Activated naive CD4-positive, alpha-beta T cell treated with anti-CD3 and anti-CD28 coated beads, Interleukin-2, amount 50 U/mL, for 24 hours (primary cell): ENCODE data around the gene SPIN4.
A peak's percentile ranks its signal among the peaks of the same experiment; 100 is the strongest.
"Not testable (repeated sequence)": the region's sequence is repeated elsewhere in the genome, so short reads cannot be mapped to it uniquely, and the experiment has no call there.

Experiments used
- H3K27ac Mint-ChIP-seq: one replicate; pipeline ENCODE4 v1.8.0; 2021; ENCODE audit warnings: mild to moderate bottlenecking, mixed read lengths
- H3K27me3 Mint-ChIP-seq: one replicate; pipeline ENCODE4 v1.8.0; 2021; ENCODE audit warnings: mixed read lengths
- H3K36me3 Mint-ChIP-seq: one replicate; pipeline ENCODE4 v1.8.0; 2021; ENCODE audit warnings: mixed read lengths
- H3K4me1 Mint-ChIP-seq: one replicate; pipeline ENCODE4 v1.8.0; 2021; ENCODE audit warnings: mixed read lengths
- H3K4me3 Mint-ChIP-seq: one replicate; pipeline ENCODE4 v1.8.0; 2021; ENCODE audit warnings: mild to moderate bottlenecking, mixed read lengths
- H3K9me3 Mint-ChIP-seq: one replicate; pipeline ENCODE4 v1.8.0; 2021; ENCODE audit warnings: mixed read lengths

The SPIN4 gene

DNA sequence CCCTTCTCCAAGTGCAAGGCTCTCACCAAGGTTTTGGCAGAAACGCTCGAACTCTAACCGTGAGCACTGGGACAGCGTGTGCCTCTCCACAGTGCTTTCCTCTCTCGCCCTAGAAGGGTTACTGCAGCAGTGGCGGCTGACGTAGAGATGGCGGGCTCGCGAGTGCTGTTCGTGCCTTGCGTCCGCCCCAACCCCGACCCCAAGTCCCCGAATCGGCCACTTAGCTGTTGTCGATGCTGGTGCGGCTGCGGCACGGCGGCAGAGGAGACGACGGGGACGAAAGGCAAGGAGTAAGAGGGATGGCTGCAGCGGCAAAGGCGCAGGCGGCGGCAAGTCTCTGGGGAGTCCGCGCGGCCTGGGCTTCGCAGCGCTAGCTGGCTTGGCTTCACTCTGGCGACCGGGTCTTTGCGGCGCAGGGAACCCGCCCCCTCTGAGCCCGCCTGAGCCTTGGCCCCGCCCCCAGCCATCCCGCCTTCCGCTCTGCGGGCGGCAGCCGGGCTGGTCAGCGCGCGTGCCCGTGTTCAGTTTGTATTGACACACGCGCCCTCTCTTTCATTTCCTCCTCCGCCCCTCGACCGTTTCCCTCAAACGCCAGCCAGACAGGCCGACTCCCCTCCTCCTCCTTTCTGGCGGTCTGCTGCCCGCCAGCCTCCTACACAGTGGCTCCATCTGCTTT is at the start of gene SPIN4:
Gene SPIN4, minus strand, starts transcription at position 392 of the 676 bp plus-strand sequence. CDS start 513 bp downstream, outside the sequence.
- Mint-ChIP-seq H3K27ac (peak within 1 kb of the TSS; percentile 52), H3K27me3 (no peaks in the 10 kb centered on the region), H3K4me1 (peaks cover 32% of the 10 kb centered on the region), H3K9me3 (no peaks in the 10 kb centered on the region), H3K4me3 (peak within 1 kb of the TSS; percentile 89), H3K36me3 (no peaks in the 10 kb centered on the region)

DNA sequence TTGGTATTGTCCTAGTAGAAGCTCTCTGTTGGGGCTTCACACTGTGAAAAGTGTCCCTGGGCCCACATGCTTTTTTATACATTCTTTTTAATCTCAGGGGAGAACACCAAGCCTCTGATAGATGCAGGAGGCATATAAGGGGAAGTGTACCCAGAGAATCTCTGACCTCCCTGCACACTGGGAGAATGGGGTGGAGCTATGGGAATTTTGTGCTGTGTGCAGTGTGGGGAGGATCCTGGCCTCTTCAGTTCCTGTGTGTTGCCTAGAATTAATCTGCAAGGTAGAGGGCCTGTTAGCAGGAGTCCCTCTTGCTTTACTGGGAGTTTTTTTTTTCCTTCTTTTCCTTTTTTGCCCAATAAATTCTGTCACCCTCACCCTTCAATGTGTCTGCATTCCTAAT is 49.2 kb upstream of the SPIN4 start:
- H3K9me3 Mint-ChIP-seq = no peaks in the 10 kb centered on the region
- H3K36me3 Mint-ChIP-seq = no peaks in the 10 kb centered on the region
- H3K4me1 Mint-ChIP-seq = no peaks in the 10 kb centered on the region

DNA sequence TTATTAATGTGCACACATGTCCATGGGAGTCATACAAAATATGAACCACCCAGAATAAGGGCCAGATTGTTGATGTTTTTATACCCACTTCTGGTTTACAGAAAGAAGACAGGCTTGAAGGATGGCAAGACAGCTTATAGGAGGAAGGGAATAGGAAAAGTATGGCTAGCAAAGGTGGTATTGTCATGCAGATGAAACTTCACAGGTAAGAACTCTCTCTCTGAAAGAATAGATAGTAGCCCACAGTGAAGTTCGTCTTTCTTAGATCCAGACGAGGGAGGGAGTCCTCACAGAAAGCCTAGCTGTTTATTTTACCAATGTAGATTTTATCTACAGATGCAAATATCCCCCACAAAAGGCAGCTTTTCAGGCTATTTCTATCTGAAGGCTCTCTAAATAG is 43.7 kb upstream of the SPIN4 start:
- no peaks in the 10 kb centered on the region for H3K36me3 Mint-ChIP-seq
- H3K27ac Mint-ChIP-seq = no peak overlapping the region
- H3K9me3 Mint-ChIP-seq = no peaks in the 10 kb centered on the region
- H3K4me1 Mint-ChIP-seq = no peaks in the 10 kb centered on the region
- no peaks in the 10 kb centered on the region for H3K27me3 Mint-ChIP-seq
- H3K4me3 Mint-ChIP-seq = no peak overlapping the region

More for the DNA sequence above, 49.2 kb upstream of the SPIN4 start:
- H3K27me3 Mint-ChIP-seq = no peaks in the 10 kb centered on the region
- no peak overlapping the region for H3K27ac Mint-ChIP-seq
- H3K4me3 Mint-ChIP-seq = no peak overlapping the region

DNA sequence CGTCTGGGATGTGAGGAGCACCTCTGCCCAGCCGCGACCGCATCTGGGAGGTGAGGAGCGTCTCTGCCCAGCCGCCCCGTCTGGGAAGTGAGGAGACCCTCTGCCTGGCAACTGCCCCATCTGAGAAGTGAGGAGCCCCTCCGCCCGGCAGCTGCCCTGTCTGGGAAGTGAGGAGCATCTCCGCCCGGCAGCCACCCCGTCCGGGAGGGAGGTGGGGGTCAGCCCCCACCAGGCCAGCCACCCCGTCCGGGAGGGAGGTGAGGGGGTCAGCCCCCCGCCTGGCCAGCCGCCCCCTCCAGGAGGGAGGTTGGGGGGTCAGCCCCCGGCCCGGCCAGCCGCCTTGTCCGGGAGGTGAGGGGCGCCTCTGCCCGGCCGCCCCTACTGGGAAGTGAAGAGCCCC is 42.0 kb upstream of the SPIN4 start:
- not testable (repeated sequence) for H3K27me3 Mint-ChIP-seq, H3K4me1 Mint-ChIP-seq, H3K27ac Mint-ChIP-seq, H3K36me3 Mint-ChIP-seq, H3K9me3 Mint-ChIP-seq, H3K4me3 Mint-ChIP-seq

DNA sequence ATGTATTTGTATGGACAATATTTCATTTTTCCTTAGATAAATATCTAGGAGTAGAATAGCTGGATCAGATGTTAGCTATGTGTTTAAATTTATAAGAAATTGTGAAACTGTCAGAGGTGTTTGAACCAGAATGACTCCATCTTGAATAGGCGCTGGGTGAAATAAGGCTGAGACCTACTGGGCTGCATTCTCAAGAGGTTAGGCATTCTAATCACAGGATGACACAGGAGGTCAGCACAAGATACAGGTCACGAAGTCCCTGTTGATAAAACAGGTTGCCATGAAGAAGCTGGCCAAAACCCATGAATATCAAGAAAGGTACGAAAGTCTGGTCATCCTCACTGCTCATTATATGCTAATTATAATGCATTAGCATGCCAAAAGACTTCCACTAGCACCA is 36.3 kb upstream of the SPIN4 start:
- H3K36me3 Mint-ChIP-seq = no peaks in the 10 kb centered on the region
- H3K27ac Mint-ChIP-seq = no peak overlapping the region
- H3K4me3 Mint-ChIP-seq = no peak overlapping the region
- H3K4me1 Mint-ChIP-seq = no peaks in the 10 kb centered on the region
- no peaks in the 10 kb centered on the region for H3K27me3 Mint-ChIP-seq
- no peaks in the 10 kb centered on the region for H3K9me3 Mint-ChIP-seq

DNA sequence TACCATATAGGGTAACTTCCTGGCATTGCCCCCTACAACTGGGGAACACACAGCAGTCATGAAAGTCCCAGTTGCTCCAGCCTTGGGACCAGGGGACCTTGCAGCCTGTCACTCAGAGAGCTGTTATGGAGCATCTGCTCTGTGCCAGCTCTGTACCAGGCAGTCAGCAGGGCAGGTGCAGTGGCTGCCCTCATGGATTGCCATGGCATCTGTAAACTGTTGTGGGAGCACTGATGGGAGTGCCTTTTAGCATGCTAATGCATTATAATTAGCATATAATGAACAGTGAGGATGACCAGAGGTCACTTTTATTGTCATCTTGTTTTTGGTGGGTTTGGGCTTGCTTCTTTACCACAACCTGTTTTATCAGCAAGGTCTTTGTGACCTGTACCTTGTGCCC is 33.1 kb upstream of the SPIN4 start:
- not testable (repeated sequence) for H3K9me3 Mint-ChIP-seq, H3K27me3 Mint-ChIP-seq, H3K4me3 Mint-ChIP-seq, H3K36me3 Mint-ChIP-seq, H3K27ac Mint-ChIP-seq, H3K4me1 Mint-ChIP-seq

DNA sequence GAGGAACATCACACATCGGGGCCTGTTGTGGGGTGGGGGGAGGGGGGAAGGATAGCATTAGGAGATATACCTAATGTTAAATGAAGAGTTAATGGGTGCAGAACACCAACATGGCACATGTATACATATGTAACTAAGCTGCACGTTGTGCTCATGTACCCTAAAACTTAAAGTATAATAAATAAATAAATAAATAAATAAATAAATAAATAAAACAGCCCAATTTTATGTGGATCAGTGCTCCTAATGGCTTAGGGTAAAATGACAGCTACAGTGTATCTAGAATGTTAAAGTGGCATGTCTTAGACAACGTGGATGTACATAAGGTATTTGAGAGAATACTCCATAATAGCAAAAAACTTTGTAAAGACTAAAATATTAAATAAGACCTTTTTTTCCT is 21.9 kb upstream of the SPIN4 start:
- not testable (repeated sequence) for H3K4me1 Mint-ChIP-seq, H3K4me3 Mint-ChIP-seq, H3K27me3 Mint-ChIP-seq, H3K36me3 Mint-ChIP-seq, H3K27ac Mint-ChIP-seq, H3K9me3 Mint-ChIP-seq

DNA sequence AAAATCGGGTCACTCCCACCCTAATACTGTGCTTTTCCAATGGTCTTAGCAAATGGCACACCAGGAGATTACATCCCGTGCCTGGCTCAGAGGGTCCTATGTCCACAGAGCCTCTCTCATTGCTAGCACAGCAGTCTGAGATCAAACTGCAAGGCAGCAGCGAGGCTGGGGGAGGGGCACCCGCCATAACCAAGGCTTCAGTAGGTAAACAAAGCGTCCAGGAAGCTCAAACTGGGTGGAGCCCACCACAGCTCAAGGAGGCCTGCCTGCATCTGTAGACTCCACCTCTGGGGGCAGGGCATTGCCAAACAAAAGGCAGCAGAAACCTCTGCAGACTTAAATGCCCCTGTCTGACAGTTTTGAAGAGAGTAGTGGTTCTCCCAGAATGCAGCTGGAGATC is 16.6 kb upstream of the SPIN4 start:
- H3K27me3 Mint-ChIP-seq, H3K27ac Mint-ChIP-seq, H3K4me3 Mint-ChIP-seq, H3K9me3 Mint-ChIP-seq, H3K4me1 Mint-ChIP-seq, H3K36me3 Mint-ChIP-seq: not testable (repeated sequence)

DNA sequence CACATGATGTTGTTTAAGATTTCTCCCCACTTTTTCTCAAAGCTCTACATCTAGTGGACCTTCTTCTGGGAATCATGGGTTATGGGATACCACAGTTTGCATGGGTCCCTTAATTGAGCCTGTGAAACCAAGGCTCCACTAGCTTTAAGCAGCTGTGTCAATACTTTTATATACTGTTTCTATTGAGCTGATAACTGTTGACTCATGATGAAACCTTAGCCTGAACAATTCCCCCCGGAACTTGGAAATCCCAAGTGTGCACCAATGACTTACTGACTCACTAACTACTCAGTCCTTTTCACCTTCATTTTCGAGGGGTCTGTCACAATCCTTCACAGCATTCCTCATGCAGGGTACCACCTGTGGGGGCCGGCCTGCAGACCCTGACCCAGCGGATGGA is 12.7 kb upstream of the SPIN4 start:
- Mint-ChIP-seq H3K36me3 (peaks cover 4% of the 10 kb centered on the region), H3K27me3 (no peaks in the 10 kb centered on the region), H3K9me3 (no peaks in the 10 kb centered on the region), H3K4me3 (no peak overlapping the region), H3K27ac (no peak overlapping the region), H3K4me1 (no peaks in the 10 kb centered on the region)

DNA sequence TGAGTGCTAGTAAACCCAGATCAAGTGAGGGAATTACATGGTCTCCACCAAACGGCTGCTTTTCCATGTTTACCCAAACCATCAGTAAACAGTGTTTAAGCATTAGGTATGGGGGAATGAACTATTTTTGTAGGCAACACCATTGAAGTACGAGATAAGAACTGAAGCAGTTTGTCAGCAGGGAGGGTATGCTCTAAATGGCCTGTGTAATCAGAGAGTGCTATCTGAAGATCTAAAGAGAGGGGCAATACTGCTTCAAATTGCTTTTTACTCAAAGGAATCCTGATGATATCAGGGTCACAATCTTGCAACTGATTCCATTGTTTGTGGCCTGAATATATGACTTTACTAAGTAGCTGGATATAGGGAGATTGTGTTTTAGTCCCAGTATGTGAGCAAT is 10.4 kb upstream of the SPIN4 start:
- H3K9me3 Mint-ChIP-seq = no peaks in the 10 kb centered on the region
- peaks cover 4% of the 10 kb centered on the region for H3K36me3 Mint-ChIP-seq
- no peak overlapping the region for H3K27ac Mint-ChIP-seq
- no peaks in the 10 kb centered on the region for H3K4me1 Mint-ChIP-seq
- no peaks in the 10 kb centered on the region for H3K27me3 Mint-ChIP-seq
- H3K4me3 Mint-ChIP-seq = no peak overlapping the region

DNA sequence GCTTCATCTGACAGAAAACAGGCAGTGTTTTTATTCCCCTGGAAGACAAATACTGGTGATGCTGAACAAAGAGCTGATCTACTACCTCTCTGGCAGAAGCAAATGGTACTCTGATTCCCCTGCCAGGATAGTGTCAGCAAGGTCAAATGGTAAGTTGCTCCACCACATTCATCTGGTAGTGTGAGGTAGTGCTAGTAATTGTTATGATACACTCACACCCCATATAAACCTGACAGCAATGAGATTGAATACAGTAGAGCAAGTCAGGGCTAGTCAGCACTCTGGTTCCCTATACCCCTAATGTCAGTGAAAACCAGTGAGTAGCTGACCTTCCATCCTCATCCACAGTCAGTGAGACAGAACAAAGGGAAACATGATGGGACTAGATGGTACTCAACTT is 3.4 kb upstream of the SPIN4 start:
- Mint-ChIP-seq H3K9me3 (no peaks in the 10 kb centered on the region), H3K27ac (no peak overlapping the region), H3K27me3 (no peaks in the 10 kb centered on the region), H3K4me3 (no peak overlapping the region), H3K4me1 (peaks cover 25% of the 10 kb centered on the region), H3K36me3 (no peaks in the 10 kb centered on the region)

DNA sequence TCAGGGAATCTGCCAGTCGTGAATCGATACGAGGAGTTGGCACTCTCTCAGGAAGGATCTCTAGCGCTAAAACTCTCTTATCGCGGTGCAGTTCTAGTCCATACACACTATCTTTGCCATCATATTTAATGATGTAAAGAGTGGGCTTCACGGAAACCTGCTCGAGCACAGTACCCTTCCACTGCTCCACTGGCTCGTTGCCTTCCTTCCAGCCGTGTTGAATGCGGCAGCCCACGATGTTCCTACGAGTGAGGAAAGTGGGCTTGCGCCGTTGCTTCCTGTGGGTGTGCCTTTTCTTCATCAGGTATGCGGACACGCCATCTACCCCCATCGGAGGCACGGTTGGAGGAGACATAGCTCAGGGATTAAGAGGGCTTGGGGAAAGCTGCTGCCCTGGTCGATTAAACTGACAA is 661 bp downstream of the SPIN4 start:
- peaks cover 32% of the 10 kb centered on the region for H3K4me1 Mint-ChIP-seq
- peak overlapping the region; percentile 89 for H3K4me3 Mint-ChIP-seq
- peak overlapping the region; percentile 52 for H3K27ac Mint-ChIP-seq
- H3K36me3 Mint-ChIP-seq = no peaks in the 10 kb centered on the region
- no peaks in the 10 kb centered on the region for H3K27me3 Mint-ChIP-seq
- H3K9me3 Mint-ChIP-seq = no peaks in the 10 kb centered on the region

DNA sequence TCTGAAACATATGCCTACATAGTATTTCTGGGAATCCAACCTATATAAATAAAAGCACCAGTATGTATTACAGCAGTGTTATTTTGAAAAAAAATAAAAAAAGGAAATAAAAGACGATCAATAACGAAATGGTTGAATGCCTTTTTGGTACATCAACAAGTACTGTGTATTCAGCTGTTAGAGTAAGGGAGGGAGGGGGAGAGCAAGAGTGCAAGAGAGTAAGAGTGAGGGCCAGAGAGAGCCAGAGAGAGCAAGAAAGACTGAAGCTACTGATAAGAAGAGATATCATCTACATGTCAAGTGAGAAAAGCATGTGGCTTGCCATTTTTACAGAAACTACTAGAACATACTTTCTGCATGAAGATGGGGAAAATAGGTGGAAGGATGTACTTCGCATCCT is 1.8 kb downstream of the SPIN4 start:
- Mint-ChIP-seq H3K4me3 (peak overlapping the region; percentile 80), H3K27me3 (no peaks in the 10 kb centered on the region), H3K9me3 (no peaks in the 10 kb centered on the region), H3K4me1 (peaks cover 32% of the 10 kb centered on the region), H3K36me3 (no peaks in the 10 kb centered on the region), H3K27ac (no peak overlapping the region)

DNA sequence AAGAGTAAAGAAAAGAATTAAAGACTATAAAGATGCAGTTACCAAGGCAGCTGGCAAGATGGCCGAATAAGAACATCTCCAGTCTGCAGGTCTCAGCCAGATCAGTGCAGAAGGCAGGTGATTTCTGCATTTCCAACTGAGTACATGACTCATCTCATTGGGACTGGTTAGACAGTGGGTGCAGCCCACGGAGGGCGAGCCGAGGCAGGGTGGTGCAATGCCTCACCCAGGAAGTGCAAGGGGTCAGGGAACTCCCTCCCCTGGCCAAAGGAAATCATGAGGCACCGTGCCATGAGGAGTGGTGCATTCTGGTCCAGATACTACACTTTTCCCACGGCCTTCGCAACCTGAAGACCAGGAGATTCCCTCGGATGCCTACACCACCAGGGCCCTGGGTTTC is 20.5 kb downstream of the SPIN4 start:
- no peak overlapping the region for H3K27ac Mint-ChIP-seq
- no peaks in the 10 kb centered on the region for H3K27me3 Mint-ChIP-seq
- no peaks in the 10 kb centered on the region for H3K4me1 Mint-ChIP-seq
- H3K4me3 Mint-ChIP-seq = no peak overlapping the region
- peaks cover 5% of the 10 kb centered on the region for H3K36me3 Mint-ChIP-seq
- H3K9me3 Mint-ChIP-seq = no peaks in the 10 kb centered on the region

DNA sequence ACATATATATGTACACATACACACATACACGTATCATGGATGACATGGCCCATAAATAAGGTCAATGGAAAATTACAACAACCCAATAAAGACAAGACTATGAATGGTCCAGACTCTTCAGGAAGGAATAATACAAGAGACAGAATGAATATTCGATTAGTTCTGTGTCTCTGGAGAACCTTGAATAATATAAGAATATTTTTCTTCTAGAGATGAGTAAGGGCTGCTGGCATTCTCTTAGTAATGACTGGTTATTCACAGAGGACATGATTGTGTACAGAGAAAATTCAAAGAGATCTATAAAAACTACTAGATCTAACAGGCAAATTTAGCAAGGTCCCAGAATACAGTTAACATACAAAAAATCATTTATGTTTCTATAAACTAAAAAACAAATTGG is 23.3 kb downstream of the SPIN4 start:
- Mint-ChIP-seq H3K9me3 (no peaks in the 10 kb centered on the region), H3K36me3 (peaks cover 2% of the 10 kb centered on the region), H3K27ac (no peak overlapping the region), H3K4me3 (no peak overlapping the region), H3K4me1 (no peaks in the 10 kb centered on the region), H3K27me3 (no peaks in the 10 kb centered on the region)

DNA sequence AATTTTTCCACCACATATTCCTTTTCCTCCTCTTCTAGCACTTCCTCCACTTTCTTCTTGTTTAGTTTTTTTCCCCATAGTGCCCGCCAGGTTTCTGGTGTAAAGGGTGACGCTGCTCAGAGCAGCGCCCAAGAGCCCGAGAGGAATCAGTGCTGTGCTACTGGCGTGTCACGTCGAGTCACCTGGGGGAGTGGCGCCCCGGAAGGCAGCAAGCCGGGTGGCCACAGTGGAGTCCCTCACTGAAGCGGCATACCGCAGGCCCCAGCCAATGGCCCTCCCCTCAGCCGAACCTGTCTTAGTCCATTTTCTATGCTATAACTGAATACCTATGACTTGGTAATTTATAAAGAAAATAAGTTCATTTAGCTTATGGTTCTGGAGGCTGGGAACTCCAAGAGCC is 51.5 kb downstream of the SPIN4 start:
- no peak overlapping the region for H3K27ac Mint-ChIP-seq
- peaks cover 5% of the 10 kb centered on the region for H3K9me3 Mint-ChIP-seq
- no peaks in the 10 kb centered on the region for H3K27me3 Mint-ChIP-seq
- no peaks in the 10 kb centered on the region for H3K4me1 Mint-ChIP-seq
- no peaks in the 10 kb centered on the region for H3K36me3 Mint-ChIP-seq
- no peak overlapping the region for H3K4me3 Mint-ChIP-seq
